GM12878 (cell line): ENCODE results near the gene DGKB. TPM values are rescaled to one million over a fixed set of nuclear protein-coding genes. Genes with fewer than 3 reads are reported as not detected.

Experiments
- ATAC-seq: fragments of 200-7000 bp; cut with Tn5 transposase; 3 replicates; pipeline ENCODE4 v1.9.1; 2020; ENCODE audit warnings: mild to moderate bottlenecking, moderate library complexity
- BruUV-seq: library from RNA; stranded (reverse); fragments of 400-500 nt; replicated peaks from 2 replicates; lab custom pipeline; 2021; lab: Mats Ljungman, UMichigan
- CTCF ChIA-PET: fragments of 300-600 bp; sonication (Branson Sonifier 250); formaldehyde crosslinking; extraction: SDS; loops from one replicate; lab custom pipeline; 2021; ENCODE audit warnings: inconsistent platforms; lab: Yijun Ruan, JAX
- POLR2A ChIA-PET: fragments of 350-600 bp; formaldehyde crosslinking; extraction: SDS; loops from one replicate; lab custom pipeline; 2021; ENCODE audit warnings: inconsistent platforms; lab: Charles Lee
- RAD21 ChIA-PET: fragments of 300-600 bp; sonication (Branson Sonifier 250); formaldehyde crosslinking; loops from one replicate; lab custom pipeline; 2023; ENCODE audit warnings: antibody characterized with exemption; ENCODE audit not compliant: unreplicated experiment; lab: Charles Lee
- SMC1A ChIA-PET: fragments of 300-600 bp; sonication (Branson Sonifier 250); formaldehyde crosslinking; loops from one replicate; lab custom pipeline; 2023; ENCODE audit not compliant: unreplicated experiment, uncharacterized antibody; lab: Charles Lee
- DNase-seq: peaks from one replicate; pipeline ENCODE4 v3.0.0-alpha.2; 2011; ENCODE audit warnings: low read depth, low spot score
- FAIRE-seq: peaks from 3 replicates; lab custom pipeline; 2011; peaks lifted over from hg19 to GRCh38; lab: Jason Lieb, UNC
- H2AFZ ChIP-seq: 2 replicates; pipeline ENCODE4 v1.6.0; 2011; ENCODE audit warnings: low read depth, low read length, control low read depth; ENCODE audit not compliant: control insufficient read depth
- H3K27ac ChIP-seq: 2 replicates; pipeline ENCODE4 v1.5.1; 2011; ENCODE audit warnings: control low read depth; ENCODE audit not compliant: control insufficient read depth, insufficient read depth
- H3K27me3 ChIP-seq, 2 experiments: replicated peaks in 1 of 2; 2 replicates each; pipeline versions ENCODE4 v1.6.0 to v1.6.1; 2011; ENCODE audit warnings: low read length in 1 of 2; ENCODE audit not compliant: control insufficient read depth in 2 of 2, insufficient read depth in 2 of 2
- H3K36me3 ChIP-seq, 2 experiments: 2 replicates each; pipeline ENCODE4 v1.5.1; 2011; ENCODE audit warnings: low read length in 1 of 2; ENCODE audit not compliant: control insufficient read depth in 2 of 2, insufficient read depth in 2 of 2
- H3K4me1 ChIP-seq: 2 replicates; pipeline ENCODE4 v1.6.1; 2011; ENCODE audit warnings: mild to moderate bottlenecking, low read length, moderate library complexity, mixed read lengths; ENCODE audit not compliant: control insufficient read depth, insufficient read depth
- H3K4me2 ChIP-seq: 2 replicates; pipeline ENCODE4 v1.6.0; 2011; ENCODE audit warnings: control low read depth; ENCODE audit not compliant: control insufficient read depth, insufficient read depth
- H3K4me3 ChIP-seq: fragments of 200-600 bp; sonication (generic); 2 replicates; pipeline ENCODE4 v1.5.1; 2016
- H3K79me2 ChIP-seq: 2 replicates; pipeline ENCODE4 v1.6.0; 2011; ENCODE audit warnings: low read length; ENCODE audit not compliant: control insufficient read depth, insufficient read depth
- H3K9ac ChIP-seq: 2 replicates; pipeline ENCODE4 v1.8.0; 2011; ENCODE audit warnings: low read length, control low read depth, mixed read lengths; ENCODE audit not compliant: control insufficient read depth, insufficient read depth
- H3K9me3 ChIP-seq: replicated peaks from 3 replicates; pipeline ENCODE4 v1.5.1; 2011; ENCODE audit warnings: mild to moderate bottlenecking, low read length; ENCODE audit not compliant: control insufficient read depth, insufficient read depth
- H4K20me1 ChIP-seq: 2 replicates; pipeline ENCODE4 v1.6.0; 2011; ENCODE audit not compliant: control insufficient read depth, insufficient read depth
- E2F8 ChIP-seq: fragments of 450-650 bp; IDR thresholded peaks from 2 replicates; pipeline ENCODE4 v1.6.1; 2018; ENCODE audit warnings: mild to moderate bottlenecking, low read depth, moderate library complexity; ENCODE audit not compliant: partially characterized antibody
- ELK1 ChIP-seq: IDR thresholded peaks from 2 replicates; pipeline ENCODE4 v1.6.1; 2012; ENCODE audit warnings: low read depth, low read length, improper control_type of control experiment
- FOS ChIP-seq: IDR thresholded peaks from 3 replicates; pipeline ENCODE4 v1.6.1; 2011; ENCODE audit warnings: borderline replicate concordance; ENCODE audit not compliant: insufficient read length; ENCODE audit errors: extremely low read depth
- PRDM15 ChIP-seq: fragments of 450-650 bp; formaldehyde crosslinking; IDR thresholded peaks from 2 replicates; pipeline ENCODE4 v1.4.0; 2020; ENCODE audit warnings: mild to moderate bottlenecking, moderate library complexity
- RAD21 ChIP-seq: IDR thresholded peaks from 2 replicates; pipeline ENCODE4 v1.6.1; 2011; ENCODE audit warnings: mild to moderate bottlenecking, low read depth, low read length, moderate library complexity; ENCODE audit not compliant: insufficient read depth
- SUZ12 ChIP-seq: fragments of 200-600 bp; sonication (generic); IDR thresholded peaks from one replicate; pipeline ENCODE4 v1.6.1; 2018; ENCODE audit warnings: antibody characterized with exemption, mild to moderate bottlenecking; ENCODE audit not compliant: unreplicated experiment
- TBL1XR1 ChIP-seq: IDR thresholded peaks from 2 replicates; pipeline ENCODE4 v1.6.1; 2012; ENCODE audit warnings: low read depth, low read length, improper control_type of control experiment
- ZBTB33 ChIP-seq: fragments of 450-650 bp; IDR thresholded peaks from 2 replicates; pipeline ENCODE4 v1.6.1; 2017; ENCODE audit warnings: mild to moderate bottlenecking
- ZNF622 ChIP-seq: fragments of 450-650 bp; IDR thresholded peaks from 2 replicates; pipeline ENCODE4 v1.6.1; 2017; ENCODE audit warnings: mild to moderate bottlenecking, inconsistent platforms
- ZNF687 ChIP-seq: fragments of 450-650 bp; IDR thresholded peaks from 2 replicates; pipeline ENCODE4 v1.6.1; 2017; ENCODE audit warnings: mild to moderate bottlenecking, moderate library complexity
- in situ Hi-C: fragments of 300-500 bp; cut with MboI; formaldehyde crosslinking; loops from 9 replicates; pipeline ENCODE4 v1.14.3; 2018; ENCODE audit warnings: mixed read lengths
- intact Hi-C: fragments of 100-400 bp; cut with micrococcal nuclease; formaldehyde crosslinking; loops from one replicate; pipeline ENCODE4 v1.14.2; 2022; ENCODE audit not compliant: unreplicated experiment
- polyA plus RNA-seq, 11 experiments: library from polyadenylated mRNA; depleted of rRNA in 4 of 11; unstranded in 6 of 11; stranded (reverse) in 5 of 11; fragments of >200 nt; fragmentation: Nextera tagmentation in 4 of 11; fragmentation: Illumina TruSeq in 1 of 11; extraction: Ambion mirVana in 4 of 11; extraction: Trizol in 1 of 11; gene quantifications; 1 replicate in 1 of 11; 2 replicates in 10 of 11; pipeline versions ENCODE4 v1.2.1 to v1.2.3, GENCODE V29; 2011 to 2016; ENCODE audit warnings: inconsistent platforms in 2 of 11, missing spikeins in 2 of 11, low read depth in 1 of 11
- total RNA-seq, 4 experiments: library from RNA; depleted of rRNA in 3 of 4; stranded (reverse); fragments of >200 nt in 3 of 4; fragmentation: Illumina TruSeq in 1 of 4; extraction: Trizol in 1 of 4; gene quantifications; 2 replicates each; pipeline versions ENCODE4 v1.2.1 to v1.2.3, GENCODE V29; 2013 to 2021

Gene DGKB
- total and polyA plus RNA-seq, 10 of the 15 experiments (the other 5 are each of a cell fraction or from before 2014, with no cell fraction given): 0.02 to 0.10 (median 0.04) TPM; not detected in 6

GRCh38 chr7:14398526-14398925 lies 504.0 kb downstream of the DGKB start:
- FAIRE-seq (no peak), DNase-seq (no peak)
- no peaks in the 10 kb centered on the region for H3K9me3 ChIP-seq
- ChIA-PET SMC1A (interaction anchor here (0.7 to 1.1 kb wide), 3 partner anchors 11 to 111 kb away, joined by 3 read pairs; no protein-coding TSS in a partner anchor), RAD21 (no interaction called here), CTCF (no interaction called here)
- no peak overlapping the region for H3K27ac ChIP-seq
- in situ Hi-C loops: no loop called here
- no peak overlapping the region for H3K9ac ChIP-seq
- H3K4me2 ChIP-seq: no peak overlapping the region
- no peaks in the 10 kb centered on the region for H4K20me1 ChIP-seq
- H3K4me1 ChIP-seq: no peaks in the 10 kb centered on the region
- H3K4me3 ChIP-seq: no peak overlapping the region
- intact Hi-C loops: no loop called here
- TF ChIP-seq RAD21: no peak
- TF ChIP-seq ELK1: no peak
- no peak for TF ChIP-seq TBL1XR1
- TF ChIP-seq ZNF687: no peak
- no peak for TF ChIP-seq PRDM15 (CRISPR knock-in tag)
- no peak for TF ChIP-seq FOS
- TF ChIP-seq ZBTB33: no peak
- no peak for TF ChIP-seq ZNF622
- no peak for TF ChIP-seq SUZ12
- no peak for TF ChIP-seq E2F8
- TF ChIP-seq, all 136 proteins: peak for 0
- H2AFZ ChIP-seq: no peak overlapping the region
- H3K27me3 ChIP-seq: no peaks in the 10 kb centered on the region
- POLR2A ChIA-PET: no interaction called here
- no peak for ATAC-seq
- H3K79me2 ChIP-seq: no peaks in the 10 kb centered on the region
- BruUV-seq: no TSS peak
- no peaks in the 10 kb centered on the region for H3K36me3 ChIP-seq
